Lower leg skin (tissue), 3 donors: Measurements from ENCODE around the gene TMEM132D.

Experiments used
- CTCF ChIP-seq, 3 donors: fragments of 450-650 bp; IDR thresholded peaks; one replicate each; pipeline ENCODE4 v1.5.1; 2016; ENCODE audit warnings: antibody characterized with exemption in 3 of 3, mild to moderate bottlenecking in 3 of 3, moderate library complexity in 2 of 3
- POLR2A ChIP-seq, 2 donors: fragments of 450-650 bp; IDR thresholded peaks; one replicate each; pipeline ENCODE4 v1.6.1; 2016 to 2017; ENCODE audit warnings: antibody characterized with exemption in 2 of 2, mild to moderate bottlenecking in 1 of 2, moderate library complexity in 1 of 2

GRCh38 chr12:129657179-129657578 lies 246.6 kb downstream of the TMEM132D start:
- TF ChIP-seq POLR2A (IDR thresholded peaks at IDR 0.05): no peak
- TF ChIP-seq CTCF (IDR thresholded peaks at IDR 0.05): no peak
